ENCODE data around the gene EZR.

GRCh38 chr6:158841358-158841757 lies 22.2 kb upstream of the EZR start:
- no peak for TF ChIP-seq POLR2AphosphoS5 (IDR thresholded peaks at IDR 0.05)
- no peak for TF ChIP-seq POLR2A (IDR thresholded peaks at IDR 0.05)
- no peak for TF ChIP-seq CTCF (IDR thresholded peaks at IDR 0.05)
